Type B pancreatic cell (in vitro differentiated cells): ENCODE measurements around the gene UBASH3B. TPM values are rescaled to one million over a fixed set of nuclear protein-coding genes. Genes with fewer than 3 reads are reported as not detected.
"Not testable (repeated sequence)": the region's sequence is repeated elsewhere in the genome, so short reads cannot be mapped to it uniquely, and the experiment has no call there.

Source experiments
- DNase-seq: peaks from one replicate; pipeline ENCODE4 v3.0.0; 2021; ENCODE audit warnings: mixed read lengths; ENCODE audit not compliant: unreplicated experiment; ENCODE audit errors: extremely low spot score
- H3K27ac Mint-ChIP-seq: 2 replicates; pipeline ENCODE4 v1.8.0; 2021; ENCODE audit warnings: mild to moderate bottlenecking, mixed read lengths
- H3K27me3 Mint-ChIP-seq: 2 replicates; pipeline ENCODE4 v1.8.0; 2021; ENCODE audit warnings: mixed read lengths
- H3K36me3 Mint-ChIP-seq: 2 replicates; pipeline ENCODE4 v1.8.0; 2021; ENCODE audit warnings: mixed read lengths
- H3K4me1 Mint-ChIP-seq: one replicate; pipeline ENCODE4 v1.8.0; 2021; ENCODE audit warnings: mixed read lengths; ENCODE audit not compliant: unreplicated experiment
- H3K4me3 Mint-ChIP-seq: 2 replicates; pipeline ENCODE4 v1.8.0; 2021; ENCODE audit warnings: mild to moderate bottlenecking, mixed read lengths
- H3K9me3 Mint-ChIP-seq: 2 replicates; pipeline ENCODE4 v1.8.0; 2021; ENCODE audit warnings: mixed read lengths
- total RNA-seq: library from RNA; stranded (reverse); gene quantifications from 2 replicates; pipeline ENCODE4 v1.2.1, GENCODE V29; 2021; ENCODE audit warnings: low replicate concordance
- TF ChIP-seq, protein P1 (sequence below): fragments of 200-600 bp; sonication (generic); conservative IDR thresholded peaks from 2 replicates; pipeline ENCODE4 v1.5.0; 2021; ENCODE audit warnings: antibody characterized with exemption, mild to moderate bottlenecking

Gene UBASH3B
- total RNA-seq, 1 donor from 2014 or later = 8.6 TPM

DNA sequence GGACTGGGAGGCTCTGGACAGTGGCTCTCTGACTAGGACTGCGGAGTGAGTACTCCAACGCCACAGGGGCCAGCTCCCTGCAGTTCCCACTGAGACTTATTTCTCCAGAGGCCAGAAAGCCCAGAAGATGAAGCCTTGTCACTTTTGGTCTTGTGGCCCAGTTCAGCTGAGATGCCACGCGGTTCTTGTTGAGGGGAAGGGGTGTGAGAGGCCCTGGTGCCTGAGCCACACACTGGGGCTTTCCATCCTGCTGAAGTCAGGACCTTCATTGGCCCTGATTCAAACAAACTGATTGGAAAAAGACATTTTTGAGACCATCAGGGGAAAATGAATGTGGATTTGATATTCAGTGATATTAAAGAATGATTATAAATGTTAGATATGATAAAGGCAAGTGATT is 73.6 kb downstream of the UBASH3B start:
- H3K27ac Mint-ChIP-seq = no peak overlapping the region
- TF ChIP-seq, protein P1, sequence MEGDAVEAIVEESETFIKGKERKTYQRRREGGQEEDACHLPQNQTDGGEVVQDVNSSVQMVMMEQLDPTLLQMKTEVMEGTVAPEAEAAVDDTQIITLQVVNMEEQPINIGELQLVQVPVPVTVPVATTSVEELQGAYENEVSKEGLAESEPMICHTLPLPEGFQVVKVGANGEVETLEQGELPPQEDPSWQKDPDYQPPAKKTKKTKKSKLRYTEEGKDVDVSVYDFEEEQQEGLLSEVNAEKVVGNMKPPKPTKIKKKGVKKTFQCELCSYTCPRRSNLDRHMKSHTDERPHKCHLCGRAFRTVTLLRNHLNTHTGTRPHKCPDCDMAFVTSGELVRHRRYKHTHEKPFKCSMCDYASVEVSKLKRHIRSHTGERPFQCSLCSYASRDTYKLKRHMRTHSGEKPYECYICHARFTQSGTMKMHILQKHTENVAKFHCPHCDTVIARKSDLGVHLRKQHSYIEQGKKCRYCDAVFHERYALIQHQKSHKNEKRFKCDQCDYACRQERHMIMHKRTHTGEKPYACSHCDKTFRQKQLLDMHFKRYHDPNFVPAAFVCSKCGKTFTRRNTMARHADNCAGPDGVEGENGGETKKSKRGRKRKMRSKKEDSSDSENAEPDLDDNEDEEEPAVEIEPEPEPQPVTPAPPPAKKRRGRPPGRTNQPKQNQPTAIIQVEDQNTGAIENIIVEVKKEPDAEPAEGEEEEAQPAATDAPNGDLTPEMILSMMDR = no peak
- no peaks in the 10 kb centered on the region for H3K36me3 Mint-ChIP-seq
- no peak overlapping the region for H3K4me3 Mint-ChIP-seq
- H3K9me3 Mint-ChIP-seq = no peaks in the 10 kb centered on the region
- H3K27me3 Mint-ChIP-seq = no peaks in the 10 kb centered on the region
- no peak for DNase-seq
- H3K4me1 Mint-ChIP-seq = peaks cover 21% of the 10 kb centered on the region

DNA sequence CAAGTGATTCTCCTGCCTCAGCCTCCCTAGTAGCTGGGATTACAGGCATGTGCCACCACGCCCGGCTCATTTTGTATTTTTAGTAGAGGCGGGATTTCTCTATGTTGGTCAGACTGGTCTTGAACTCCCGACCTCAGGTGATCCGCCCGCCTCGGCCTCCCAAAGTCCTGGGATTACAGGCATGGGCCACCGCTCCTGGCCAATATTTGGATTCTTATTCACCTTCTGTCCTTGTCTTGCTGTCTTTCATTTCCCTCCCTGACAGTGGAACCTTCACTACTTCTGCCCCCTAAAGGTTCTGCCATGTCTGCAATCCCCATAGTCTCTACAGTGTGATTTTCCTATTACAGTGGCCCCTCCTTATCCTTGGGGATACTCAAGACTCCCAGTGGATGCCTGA is 75.2 kb downstream of the UBASH3B start:
- H3K27ac Mint-ChIP-seq, DNase-seq, H3K9me3 Mint-ChIP-seq, H3K4me3 Mint-ChIP-seq, H3K36me3 Mint-ChIP-seq, H3K27me3 Mint-ChIP-seq: not testable (repeated sequence)
- peaks cover 23% of the 10 kb centered on the region for H3K4me1 Mint-ChIP-seq

DNA sequence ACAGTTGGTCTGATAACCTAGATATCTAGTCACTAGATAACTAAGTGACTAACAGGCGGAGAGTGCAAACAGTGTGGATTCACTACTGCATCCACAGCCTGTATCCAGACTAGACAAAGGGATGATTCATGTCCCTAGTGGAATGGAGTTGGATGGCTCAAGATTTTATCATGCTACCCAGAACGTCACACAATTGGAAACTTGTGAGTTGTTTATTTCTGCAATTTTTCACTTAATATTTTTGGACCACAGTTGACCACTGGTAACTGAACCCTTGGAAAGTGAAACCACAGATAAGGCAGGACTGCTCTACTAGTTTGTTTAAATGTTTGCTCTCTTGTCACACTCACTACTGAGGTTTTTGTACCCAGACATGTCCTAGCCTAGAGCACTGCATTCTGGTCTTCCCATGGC is 76.0 kb downstream of the UBASH3B start:
- H3K27ac Mint-ChIP-seq = peak overlapping the region; percentile 34
- no peak overlapping the region for H3K4me3 Mint-ChIP-seq
- H3K4me1 Mint-ChIP-seq = peaks cover 23% of the 10 kb centered on the region
- TF ChIP-seq, protein P1 = no peak
- H3K27me3 Mint-ChIP-seq = no peaks in the 10 kb centered on the region
- H3K9me3 Mint-ChIP-seq = no peaks in the 10 kb centered on the region
- H3K36me3 Mint-ChIP-seq = no peaks in the 10 kb centered on the region
- DNase-seq = no peak

DNA sequence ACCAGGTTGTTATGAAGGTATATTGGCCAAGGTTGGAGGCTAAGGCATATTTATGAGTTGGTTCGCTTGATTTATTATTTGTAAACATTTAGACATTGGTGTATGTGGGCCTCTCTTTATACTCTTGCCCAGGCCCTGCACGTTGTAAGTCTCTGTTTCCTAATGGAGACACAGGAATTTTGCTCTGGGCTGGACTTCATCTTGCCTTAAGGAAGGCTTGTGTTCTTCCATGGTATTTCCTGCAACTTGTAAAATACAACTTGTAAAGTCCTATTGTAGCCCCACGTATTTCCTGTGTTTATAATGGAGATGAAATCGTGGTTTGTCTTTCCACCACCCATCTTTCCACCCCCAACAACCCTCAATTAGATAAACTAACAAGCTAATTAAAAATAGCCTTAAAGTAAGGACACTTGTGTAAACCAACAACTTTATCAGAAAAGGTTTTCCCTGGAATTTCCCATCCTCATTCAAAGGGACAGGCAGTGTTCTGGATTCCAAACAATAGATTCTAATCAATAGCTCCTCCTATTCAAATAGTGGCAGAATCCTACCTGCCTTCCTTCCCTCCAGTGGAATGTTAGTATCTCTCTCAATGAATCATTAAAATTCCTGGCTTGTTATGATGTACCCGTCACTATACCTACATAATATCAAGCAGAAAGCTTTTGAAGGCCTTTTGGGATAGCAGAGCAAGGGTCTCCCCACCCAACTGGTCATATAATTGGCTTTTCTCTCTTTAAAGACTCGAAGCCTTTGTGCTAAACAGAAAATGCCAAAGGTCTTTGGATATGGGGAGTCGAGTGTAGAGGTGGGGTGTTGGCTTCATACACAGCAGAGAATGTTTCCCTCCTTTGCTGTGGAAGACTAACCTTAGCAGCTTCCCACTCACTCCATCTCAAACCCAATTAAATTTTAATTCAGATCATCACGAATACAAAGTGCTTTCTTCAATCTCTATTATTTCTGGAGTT is 77.1 kb downstream of the UBASH3B start:
- TF ChIP-seq, protein P1 = no peak
- Mint-ChIP-seq H3K36me3 (no peaks in the 10 kb centered on the region), H3K4me1 (peaks cover 12% of the 10 kb centered on the region), H3K27ac (no peak overlapping the region), H3K4me3 (no peak overlapping the region), H3K9me3 (no peaks in the 10 kb centered on the region), H3K27me3 (no peaks in the 10 kb centered on the region)
- DNase-seq = no peak

DNA sequence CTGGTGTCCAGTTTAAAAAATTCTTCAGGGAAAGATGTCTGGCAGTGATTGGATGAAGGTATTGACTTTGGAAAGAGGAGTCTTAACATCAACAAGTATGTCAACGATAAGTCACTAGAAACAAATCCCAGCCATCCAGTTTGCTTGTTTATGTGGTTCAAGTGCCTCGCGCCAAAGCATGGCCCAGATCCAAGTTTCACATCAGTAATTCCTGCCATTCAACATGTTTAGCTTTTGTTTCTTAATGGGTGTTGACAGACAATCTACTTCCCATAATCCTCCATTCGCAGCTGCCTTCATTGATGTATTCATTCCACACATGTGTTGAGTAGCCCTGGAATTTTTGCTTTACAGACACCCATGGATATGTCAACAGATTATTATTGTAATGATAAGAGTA is 77.8 kb downstream of the UBASH3B start:
- TF ChIP-seq, protein P1 = no peak
- no peak overlapping the region for H3K27ac Mint-ChIP-seq
- H3K36me3 Mint-ChIP-seq = no peaks in the 10 kb centered on the region
- no peaks in the 10 kb centered on the region for H3K9me3 Mint-ChIP-seq
- DNase-seq = no peak
- H3K27me3 Mint-ChIP-seq = no peaks in the 10 kb centered on the region
- H3K4me1 Mint-ChIP-seq = peaks cover 11% of the 10 kb centered on the region
- no peak overlapping the region for H3K4me3 Mint-ChIP-seq

DNA sequence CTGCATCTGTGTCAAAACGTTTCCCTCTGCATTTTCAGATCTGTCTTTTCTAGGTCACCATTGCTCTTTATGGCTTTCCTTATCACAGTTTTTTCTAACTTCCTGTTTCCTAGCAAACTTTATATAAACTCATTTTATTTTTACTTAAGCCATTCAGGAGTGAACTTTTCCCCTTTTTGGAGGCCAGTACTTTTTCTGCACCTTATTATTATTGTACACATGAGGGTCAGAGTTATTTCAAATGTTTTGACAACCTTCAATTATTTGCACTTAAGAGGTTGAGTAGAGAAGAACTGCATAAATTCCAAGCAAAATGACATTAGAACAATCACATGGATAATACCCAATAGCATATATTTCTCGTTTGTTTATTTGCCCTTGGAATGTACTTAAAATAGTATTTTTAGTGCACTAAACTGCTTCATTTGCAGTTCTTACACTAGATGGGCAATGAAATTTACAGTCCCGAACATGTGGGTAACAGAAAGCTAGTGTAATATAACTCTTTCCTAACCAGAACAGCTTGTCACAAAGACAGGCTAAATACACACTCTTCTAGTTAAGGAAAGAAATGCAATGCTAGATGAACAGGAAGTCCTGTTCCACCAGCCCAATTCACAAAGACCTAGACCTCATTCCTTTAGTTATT is 79.5 kb downstream of the UBASH3B start:
- Mint-ChIP-seq H3K9me3 (no peaks in the 10 kb centered on the region), H3K27ac (no peak overlapping the region), H3K4me1 (peaks cover 11% of the 10 kb centered on the region), H3K4me3 (no peak overlapping the region), H3K27me3 (no peaks in the 10 kb centered on the region), H3K36me3 (no peaks in the 10 kb centered on the region)
- TF ChIP-seq, protein P1 = no peak
- DNase-seq = no peak
